Thyroid gland (tissue), 4 donors: ENCODE results near the gene TSR2.

Source experiments
- POLR2A ChIP-seq, 2 donors: fragments of 450-650 bp; IDR thresholded peaks; one replicate each; pipeline ENCODE4 v1.6.1; 2017; ENCODE audit warnings: antibody characterized with exemption in 2 of 2, mild to moderate bottlenecking in 2 of 2, moderate library complexity in 1 of 2
- TF ChIP-seq, protein P1 (sequence below), 6 experiments: fragments of 200-600 bp in 3 of 6; fragments of 450-650 bp in 3 of 6; sonication (generic) in 3 of 6; IDR thresholded peaks; one replicate each; pipeline ENCODE4 v1.5.1; 2016 to 2019; ENCODE audit warnings: antibody characterized with exemption in 6 of 6, mild to moderate bottlenecking in 2 of 6, inconsistent platforms in 1 of 6, moderate library complexity in 1 of 6

GRCh38 chrX:54473993-54474859 lies 34.0 kb downstream of the TSR2 start:
- no peak for TF ChIP-seq POLR2A (IDR thresholded peaks at IDR 0.05)
- TF ChIP-seq, protein P1, sequence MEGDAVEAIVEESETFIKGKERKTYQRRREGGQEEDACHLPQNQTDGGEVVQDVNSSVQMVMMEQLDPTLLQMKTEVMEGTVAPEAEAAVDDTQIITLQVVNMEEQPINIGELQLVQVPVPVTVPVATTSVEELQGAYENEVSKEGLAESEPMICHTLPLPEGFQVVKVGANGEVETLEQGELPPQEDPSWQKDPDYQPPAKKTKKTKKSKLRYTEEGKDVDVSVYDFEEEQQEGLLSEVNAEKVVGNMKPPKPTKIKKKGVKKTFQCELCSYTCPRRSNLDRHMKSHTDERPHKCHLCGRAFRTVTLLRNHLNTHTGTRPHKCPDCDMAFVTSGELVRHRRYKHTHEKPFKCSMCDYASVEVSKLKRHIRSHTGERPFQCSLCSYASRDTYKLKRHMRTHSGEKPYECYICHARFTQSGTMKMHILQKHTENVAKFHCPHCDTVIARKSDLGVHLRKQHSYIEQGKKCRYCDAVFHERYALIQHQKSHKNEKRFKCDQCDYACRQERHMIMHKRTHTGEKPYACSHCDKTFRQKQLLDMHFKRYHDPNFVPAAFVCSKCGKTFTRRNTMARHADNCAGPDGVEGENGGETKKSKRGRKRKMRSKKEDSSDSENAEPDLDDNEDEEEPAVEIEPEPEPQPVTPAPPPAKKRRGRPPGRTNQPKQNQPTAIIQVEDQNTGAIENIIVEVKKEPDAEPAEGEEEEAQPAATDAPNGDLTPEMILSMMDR (IDR thresholded peaks at IDR 0.05): no peak
